Measurements from ENCODE around the gene KLF7. TPM values are rescaled to one million over a fixed set of nuclear protein-coding genes. Genes with fewer than 3 reads are reported as not detected.

KLF7 gene
- total RNA-seq, 1 experiment from 2014 or later, result 15.4 TPM

- TF ChIP-seq CTCF (IDR thresholded peaks at IDR 0.05 in 2 of 3, conservative IDR thresholded peaks at IDR 0.05 in 1 of 3; ENCODE audit: borderline replicate concordance in 1 of 3, insufficient read depth in 1 of 3, low read depth in 2 of 3, low read length in 2 of 3) (no peak), JUND (IDR thresholded peaks at IDR 0.05) (no peak), TCF7L2 (IDR thresholded peaks at IDR 0.05; ENCODE audit: borderline replicate concordance, extremely low read depth, insufficient read depth, insufficient read length) (no peak), CBX3 (IDR thresholded peaks at IDR 0.05; ENCODE audit: low read depth) (no peak), YY1 (IDR thresholded peaks at IDR 0.05; ENCODE audit: extremely low read depth, insufficient replicate concordance, low read depth, low read length) (no peak), MAX (IDR thresholded peaks at IDR 0.05) (no peak), SIN3A (IDR thresholded peaks at IDR 0.05; ENCODE audit: low read depth) (no peak), EGR1 (IDR thresholded peaks at IDR 0.05; ENCODE audit: low read depth) (no peak), ZFX (IDR thresholded peaks at IDR 0.05) (no peak), SRF (IDR thresholded peaks at IDR 0.05; ENCODE audit: low read depth) (no peak), ATF3 (IDR thresholded peaks at IDR 0.05) (no peak)
Observed at GRCh38 chr2:207066166-207066565, 99.6 kb downstream of the KLF7 start (continued).

GRCh38 chr2:207064128-207064690 lies 101.5 kb downstream of the KLF7 start:
- no peaks in the 10 kb centered on the region for H3K36me3 ChIP-seq (ENCODE audit: control insufficient read depth in 1 of 2, insufficient read depth in 2 of 2, low read length in 2 of 2)
- ATAC-seq (no peak), DNase-seq (ENCODE audit: low read depth, low spot score) (no peak)
- ChIA-PET CTCF (no interaction called here), POLR2A (no interaction called here), RAD21 (ENCODE audit: low non-redundant PET in 1 of 2, low total read pairs in 2 of 2, uncharacterized antibody in 2 of 2, unreplicated experiment in 2 of 2) (no interaction called here)
- no peaks in the 10 kb centered on the region for H4K20me1 ChIP-seq (ENCODE audit: insufficient read depth)
- no peak overlapping the region for H3K4me3 ChIP-seq (replicated peaks in 1 of 2; ENCODE audit: low read depth in 1 of 2, low read length in 2 of 2)
- H3K9me2 ChIP-seq (ENCODE audit: insufficient read depth), result no peaks in the 10 kb centered on the region
- H3K79me2 ChIP-seq (ENCODE audit: insufficient read depth, low read length), result no peaks in the 10 kb centered on the region
- no peak overlapping the region for H3K27ac ChIP-seq (ENCODE audit: low read depth, low read length)
- no peak overlapping the region for H3K4me2 ChIP-seq (ENCODE audit: low read length)
- no TSS peak for BruUV-seq (replicated peaks)
- intact Hi-C loops (cut with micrococcal nuclease), result no loop called here
- no peak for TF ChIP-seq ELF1 (IDR thresholded peaks at IDR 0.05; ENCODE audit: borderline replicate concordance, low read depth)
- TF ChIP-seq REST (IDR thresholded peaks at IDR 0.05; ENCODE audit: low read depth), result no peak
- TF ChIP-seq ZBTB33 (IDR thresholded peaks at IDR 0.05; ENCODE audit: extremely low read depth, insufficient replicate concordance, low read length), result no peak
- no peak for TF ChIP-seq EZH2phosphoT487 (IDR thresholded peaks at IDR 0.05; ENCODE audit: borderline replicate concordance)
- TF ChIP-seq CEBPB (IDR thresholded peaks at IDR 0.05; ENCODE audit: low read depth), result no peak
- no peak for TF ChIP-seq TCF7L2 (IDR thresholded peaks at IDR 0.05; ENCODE audit: borderline replicate concordance, extremely low read depth, insufficient read depth, insufficient read length)
- no peak for TF ChIP-seq POLR2A (IDR thresholded peaks at IDR 0.05; ENCODE audit: borderline replicate concordance, extremely low read depth, insufficient read depth, insufficient read length)
- no peak overlapping the region for H3K9ac ChIP-seq (ENCODE audit: low read length)
- H3K27me3 ChIP-seq (ENCODE audit: insufficient read depth, low read length), result no peaks in the 10 kb centered on the region
- no peaks in the 10 kb centered on the region for H3K4me1 ChIP-seq (ENCODE audit: control insufficient read depth in 1 of 2, insufficient read depth in 2 of 2, low read length in 2 of 2)
- H3K9me3 ChIP-seq (ENCODE audit: control insufficient read depth in 1 of 2, insufficient read depth in 1 of 2, low read depth in 1 of 2, low read length in 2 of 2), result no peaks in the 10 kb centered on the region
- no peak overlapping the region for H2AFZ ChIP-seq (ENCODE audit: low read depth, low read length, poor library complexity, severe bottlenecking)
